ENCODE results near the gene KRT40. TPM values are rescaled to one million over a fixed set of nuclear protein-coding genes. Genes with fewer than 3 reads are reported as not detected.

The KRT40 gene
- total and polyA plus RNA-seq, 10 of the 15 experiments (the other 5 are each of a cell fraction or from before 2014, with no cell fraction given) = not detected

- H2AFZ ChIP-seq (ENCODE audit: control insufficient read depth, low read depth, low read length) = no peak overlapping the region
- H3K9ac ChIP-seq (ENCODE audit: control insufficient read depth, insufficient read depth, low read length) = no peak overlapping the region
- H3K27me3 ChIP-seq (replicated peaks in 1 of 2; ENCODE audit: control insufficient read depth in 2 of 2, insufficient read depth in 2 of 2, low read length in 1 of 2) = 0 out of 4 replicates have a peak, but pooled peaks cover 0 to 3% of the 10 kb centered on the region in 2 experiments
- CTCF ChIA-PET = no interaction called here
- H4K20me1 ChIP-seq (ENCODE audit: control insufficient read depth, insufficient read depth) = no peaks in the 10 kb centered on the region
- SMC1A ChIA-PET (ENCODE audit: uncharacterized antibody, unreplicated experiment) = no interaction called here
- in situ Hi-C loops (cut with MboI) = no loop called here
- DNase-seq (ENCODE audit: low read depth, low spot score) (no peak), FAIRE-seq (no peak), ATAC-seq (no peak)
- POLR2A ChIA-PET = no interaction called here
- H3K9me3 ChIP-seq (replicated peaks; ENCODE audit: control insufficient read depth, insufficient read depth, low read length) = no peaks in the 10 kb centered on the region
- H3K4me3 ChIP-seq = no peak overlapping the region
- H3K27ac ChIP-seq (ENCODE audit: control insufficient read depth, insufficient read depth) = no peak overlapping the region
- 19% methylated on average over 3 of the region's 3 CpGs for WGBS (ENCODE audit: insufficient coverage, insufficient replicate concordance, low lambda C conversion rate, missing lambda C conversion rate)
- no peaks in the 10 kb centered on the region for H3K79me2 ChIP-seq (ENCODE audit: control insufficient read depth, insufficient read depth, low read length)
- RAD21 ChIA-PET (ENCODE audit: unreplicated experiment) = no interaction called here
- TF ChIP-seq IKZF1 (conservative IDR thresholded peaks at IDR 0.05) = no peak
- no peak for TF ChIP-seq MTA2 (IDR thresholded peaks at IDR 0.05; ENCODE audit: low read depth)
- no peak for TF ChIP-seq MXI1 (IDR thresholded peaks at IDR 0.05; ENCODE audit: low read depth, low read length)
- no peak for TF ChIP-seq SMARCA5 (IDR thresholded peaks at IDR 0.05)
- no peak for TF ChIP-seq USF1 (IDR thresholded peaks at IDR 0.05; ENCODE audit: borderline replicate concordance, extremely low read length, insufficient read depth, low read depth, low read length)
- TF ChIP-seq SUPT20H (IDR thresholded peaks at IDR 0.05; ENCODE audit: borderline replicate concordance, control insufficient read depth, low read depth, low read length) = no peak
- TF ChIP-seq MYC (IDR thresholded peaks at IDR 0.05; ENCODE audit: insufficient read depth, insufficient read length, insufficient replicate concordance, low read length, severe bottlenecking) = no peak
- TF ChIP-seq SMAD5 (IDR thresholded peaks at IDR 0.05; ENCODE audit: low read depth) = no peak
- no peaks in the 10 kb centered on the region for H3K36me3 ChIP-seq (ENCODE audit: control insufficient read depth in 2 of 2, insufficient read depth in 2 of 2, low read length in 1 of 2)
- BruUV-seq (replicated peaks) = no TSS peak
- intact Hi-C loops (cut with micrococcal nuclease; ENCODE audit: unreplicated experiment) = no loop called here
- no peaks in the 10 kb centered on the region for H3K4me1 ChIP-seq (ENCODE audit: control insufficient read depth, insufficient read depth, low read length)
- H3K4me2 ChIP-seq (ENCODE audit: control insufficient read depth, insufficient read depth) = no peak overlapping the region
Observed at GRCh38 chr17:41024697-41025096, 40.6 kb upstream of the KRT40 start.
